ENCODE data around the gene FNTB. TPM values are rescaled to one million over a fixed set of nuclear protein-coding genes. Genes with fewer than 3 reads are reported as not detected.

FNTB gene
- total RNA-seq, 1 donor from 2014 or later: 21.6 TPM

DNA sequence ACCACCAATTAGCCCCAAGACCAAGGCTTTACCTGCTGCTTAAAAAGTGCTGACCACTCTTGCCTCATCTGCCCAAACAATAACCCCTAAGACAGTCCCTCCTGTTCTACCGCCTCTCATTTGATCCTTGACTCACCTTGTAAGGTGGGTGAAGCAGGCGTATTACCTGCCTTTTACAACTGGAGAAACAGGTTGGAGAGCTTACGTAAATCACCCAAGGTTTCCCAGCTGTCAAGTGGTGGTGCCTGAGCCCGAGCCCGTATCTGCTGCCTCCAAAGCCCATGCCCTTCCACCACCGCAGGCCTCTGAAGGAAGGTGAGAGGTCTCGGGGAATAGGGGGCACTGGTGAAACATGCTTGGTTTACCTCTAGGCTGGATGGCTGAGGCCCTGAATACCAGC lies 79.0 kb downstream of the FNTB start:
- no peak overlapping the region for H3K27ac Mint-ChIP-seq (ENCODE audit: unreplicated experiment)
- H3K27me3 Mint-ChIP-seq (ENCODE audit: low read depth): no peaks in the 10 kb centered on the region
- H3K4me3 Mint-ChIP-seq (ENCODE audit: unreplicated experiment): no peak overlapping the region
- H3K4me1 Mint-ChIP-seq (ENCODE audit: low read depth): peaks cover 4% of the 10 kb centered on the region
- TF ChIP-seq CTCF (IDR thresholded peaks at IDR 0.05): no peak
- DNase-seq (ENCODE audit: low spot score): no peak
- no peaks in the 10 kb centered on the region for H3K9me3 Mint-ChIP-seq (ENCODE audit: low read depth)
- H3K36me3 Mint-ChIP-seq (ENCODE audit: low read depth): peaks cover 25% of the 10 kb centered on the region

DNA sequence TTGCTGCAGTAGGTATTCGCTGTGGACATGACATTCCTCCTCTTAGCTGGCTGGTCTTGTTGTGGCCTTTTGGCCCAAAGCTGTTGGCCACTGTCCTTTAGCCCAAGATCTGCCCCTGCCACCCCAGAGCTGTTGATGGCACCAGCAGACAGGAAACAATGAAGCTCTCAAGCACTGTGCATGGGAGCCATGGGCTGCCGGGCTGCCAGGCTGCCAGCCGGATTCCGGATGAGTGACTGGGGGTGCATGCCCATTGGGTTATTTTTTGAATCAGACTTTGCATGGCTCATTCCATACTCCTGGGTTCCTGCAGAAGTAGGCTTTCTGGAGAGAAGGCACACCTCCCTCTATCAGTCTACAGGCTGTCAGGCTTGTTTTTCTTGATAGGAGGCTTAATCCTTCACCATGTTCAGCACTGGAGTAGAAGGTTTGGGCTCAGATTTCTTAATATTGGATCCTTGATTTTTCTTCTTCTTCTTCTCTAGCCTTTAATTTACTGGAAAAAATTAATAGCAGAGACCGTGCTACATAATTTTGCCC lies 83.2 kb downstream of the FNTB start:
- no peak overlapping the region for H3K4me3 Mint-ChIP-seq (ENCODE audit: unreplicated experiment)
- DNase-seq (ENCODE audit: low spot score): no peak
- H3K27me3 Mint-ChIP-seq (ENCODE audit: low read depth): no peaks in the 10 kb centered on the region
- TF ChIP-seq CTCF (IDR thresholded peaks at IDR 0.05): no peak
- H3K27ac Mint-ChIP-seq (ENCODE audit: unreplicated experiment): no peak overlapping the region
- H3K9me3 Mint-ChIP-seq (ENCODE audit: low read depth): no peaks in the 10 kb centered on the region
- H3K36me3 Mint-ChIP-seq (ENCODE audit: low read depth): peaks cover 15% of the 10 kb centered on the region
- peaks cover 13% of the 10 kb centered on the region for H3K4me1 Mint-ChIP-seq (ENCODE audit: low read depth)

GRCh38 chr14:65070471-65070976 lies 83.8 kb downstream of the FNTB start:
- H3K36me3 Mint-ChIP-seq (ENCODE audit: low read depth): peaks cover 19% of the 10 kb centered on the region
- DNase-seq (ENCODE audit: low spot score): no peak
- H3K4me1 Mint-ChIP-seq (ENCODE audit: low read depth): peaks cover 17% of the 10 kb centered on the region
- H3K27me3 Mint-ChIP-seq (ENCODE audit: low read depth): no peaks in the 10 kb centered on the region
- no peak overlapping the region for H3K4me3 Mint-ChIP-seq (ENCODE audit: unreplicated experiment)
- no peaks in the 10 kb centered on the region for H3K9me3 Mint-ChIP-seq (ENCODE audit: low read depth)
- no peak overlapping the region for H3K27ac Mint-ChIP-seq (ENCODE audit: unreplicated experiment)
- no peak for TF ChIP-seq CTCF (IDR thresholded peaks at IDR 0.05)

GRCh38 chr14:65071544-65071943 lies 84.8 kb downstream of the FNTB start:
- Mint-ChIP-seq H3K4me3 (ENCODE audit: unreplicated experiment) (no peak overlapping the region), H3K36me3 (ENCODE audit: low read depth) (peaks cover 18% of the 10 kb centered on the region), H3K9me3 (ENCODE audit: low read depth) (no peaks in the 10 kb centered on the region), H3K27me3 (ENCODE audit: low read depth) (no peaks in the 10 kb centered on the region), H3K4me1 (ENCODE audit: low read depth) (peaks cover 17% of the 10 kb centered on the region), H3K27ac (ENCODE audit: unreplicated experiment) (no peak overlapping the region)
- TF ChIP-seq CTCF (IDR thresholded peaks at IDR 0.05): no peak
- DNase-seq (ENCODE audit: low spot score): no peak

- no peak for TF ChIP-seq CTCF (IDR thresholded peaks at IDR 0.05)
- H3K36me3 Mint-ChIP-seq (ENCODE audit: low read depth): peaks cover 21% of the 10 kb centered on the region
- H3K4me1 Mint-ChIP-seq (ENCODE audit: low read depth): peaks cover 17% of the 10 kb centered on the region
- H3K4me3 Mint-ChIP-seq (ENCODE audit: unreplicated experiment): no peak overlapping the region
- H3K27me3 Mint-ChIP-seq (ENCODE audit: low read depth): no peaks in the 10 kb centered on the region
- no peak for DNase-seq (ENCODE audit: low spot score)
- no peak overlapping the region for H3K27ac Mint-ChIP-seq (ENCODE audit: unreplicated experiment)
- no peaks in the 10 kb centered on the region for H3K9me3 Mint-ChIP-seq (ENCODE audit: low read depth)
These were observed 85.6 kb downstream of the FNTB start for GRCh38 chr14:65072256-65072655.
